Renal cortex interstitium (tissue), 11 donors: ENCODE data around the gene MED1. TPM values are rescaled to one million over a fixed set of nuclear protein-coding genes. Genes with fewer than 3 reads are reported as not detected.
"Not testable (repeated sequence)": the region's sequence is repeated elsewhere in the genome, so short reads cannot be mapped to it uniquely, and the experiment has no call there.

Source experiments
- DNase-seq, 11 donors: peaks; one replicate each; pipeline ENCODE4 v3.0.0-alpha.2; 2013; ENCODE audit warnings: low read depth in 9 of 11, low spot score in 4 of 11; ENCODE audit errors: extremely low read depth in 1 of 11
- polyA plus RNA-seq, 3 donors: library from polyadenylated mRNA; unstranded; fragments of 120-200 nt; gene quantifications; one replicate each; pipeline ENCODE4 v1.2.1, GENCODE V29; 2013; ENCODE audit not compliant: insufficient read length in 3 of 3

The MED1 gene
- polyA plus RNA-seq, 3 donors = 48.2 to 56.3 (median 50.9) TPM

DNA sequence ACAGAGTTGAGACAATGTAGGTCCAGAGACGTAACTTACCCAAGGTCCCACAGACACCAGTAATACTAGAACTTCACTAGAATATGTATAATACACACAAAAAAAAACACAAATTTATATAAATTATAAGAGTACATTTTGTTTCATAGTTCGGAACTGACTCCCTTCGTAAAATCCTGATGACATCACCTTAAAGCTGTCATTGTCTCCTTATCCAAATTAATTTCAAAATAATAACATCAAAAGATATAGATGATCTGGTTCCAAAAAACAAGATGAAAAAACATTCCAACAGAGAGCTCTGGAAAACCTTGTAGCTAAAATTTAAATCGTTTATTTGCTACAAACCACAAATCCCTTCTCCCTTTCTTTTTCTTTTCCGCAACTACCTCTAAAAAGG is 59.6 kb downstream of the MED1 start:
- no peak for DNase-seq

GRCh38 chr17:39385040-39385439 is 66.0 kb downstream of the MED1 start:
- no peak for DNase-seq

DNA sequence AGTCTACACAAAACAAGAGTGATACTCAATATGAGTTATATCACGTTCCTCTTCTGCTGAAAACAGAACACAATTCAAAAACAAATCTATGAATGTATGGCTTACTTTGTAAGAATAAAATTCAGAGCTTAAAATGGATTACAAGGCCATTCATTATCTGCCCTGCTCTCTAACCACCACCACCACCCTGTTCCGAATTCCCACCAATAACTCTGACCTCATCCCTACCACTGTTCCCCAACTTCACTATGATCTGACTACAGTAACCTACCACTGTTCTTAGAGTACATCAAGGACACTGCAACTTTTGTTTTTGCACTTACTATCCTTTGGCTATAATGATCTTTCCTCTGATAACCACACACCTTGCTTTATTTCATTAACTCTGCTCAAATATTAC is 70.9 kb downstream of the MED1 start:
- no peak for DNase-seq

- no peak for DNase-seq
These were observed 74.6 kb downstream of the MED1 start for GRCh38 chr17:39376434-39376833.

GRCh38 chr17:39367805-39368204 is 83.3 kb downstream of the MED1 start:
- not testable (repeated sequence) for DNase-seq

DNA sequence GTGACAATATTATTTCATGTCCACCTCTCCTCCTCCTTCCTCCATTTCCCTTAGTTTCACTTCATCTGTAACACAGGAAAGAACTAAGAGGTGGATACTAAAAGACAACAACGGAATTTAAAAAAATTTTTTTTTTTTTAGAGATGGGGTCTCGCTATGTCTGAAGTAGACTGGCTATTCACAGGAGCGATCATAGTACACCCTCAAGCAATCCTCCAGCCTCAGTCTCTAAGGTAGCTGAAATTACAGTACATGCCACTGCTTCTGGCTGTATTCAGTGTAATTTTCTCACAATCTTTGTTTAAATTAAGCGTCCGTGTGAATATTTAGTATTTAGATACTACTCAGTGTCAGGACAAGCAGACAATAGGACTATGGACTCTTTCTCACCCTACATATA is 85.2 kb downstream of the MED1 start:
- no peak for DNase-seq

DNA sequence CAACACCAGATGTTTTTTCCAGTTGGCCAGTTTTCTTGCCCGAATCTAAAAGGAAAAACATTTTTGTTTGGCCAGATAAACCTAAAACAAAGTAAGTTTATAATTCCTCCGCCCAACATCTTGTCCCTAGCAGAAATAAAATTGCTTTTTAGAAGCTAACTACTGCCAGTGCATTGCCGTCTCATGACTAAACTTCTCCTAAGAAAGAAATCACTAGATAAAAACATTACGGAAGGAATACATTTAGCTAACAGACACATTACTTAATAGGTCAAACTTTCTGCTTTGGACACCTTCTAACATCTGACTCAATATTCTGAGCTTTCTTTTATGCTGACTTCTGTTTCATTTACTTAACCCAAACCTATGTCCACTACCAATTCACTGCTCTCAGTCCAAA is 85.8 kb downstream of the MED1 start:
- DNase-seq = no peak

- DNase-seq = no peak
These were observed 86.6 kb downstream of the MED1 start for GRCh38 chr17:39364236-39365025.

DNA sequence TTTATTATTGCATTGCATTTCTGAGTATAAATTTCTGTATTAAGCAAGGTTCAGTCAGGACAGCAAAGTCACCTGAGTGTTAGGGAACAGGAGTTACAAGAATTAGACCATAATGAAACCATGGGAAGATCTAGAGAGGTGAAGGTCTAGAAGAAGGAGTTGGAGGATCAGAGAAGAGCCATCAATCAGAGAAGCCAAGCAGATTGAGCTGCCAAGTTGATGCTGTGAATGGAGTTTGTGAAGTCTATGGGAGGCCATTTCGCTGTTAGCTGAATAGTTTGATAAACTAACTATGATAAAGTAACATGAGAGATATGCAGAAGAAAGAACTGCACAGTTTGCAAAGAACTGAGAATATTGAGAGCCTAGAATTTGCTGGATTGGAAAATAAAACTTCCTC is 90.0 kb downstream of the MED1 start:
- DNase-seq = no peak

- no peak for DNase-seq
These were observed 90.5 kb downstream of the MED1 start for GRCh38 chr17:39360537-39360936.

DNA sequence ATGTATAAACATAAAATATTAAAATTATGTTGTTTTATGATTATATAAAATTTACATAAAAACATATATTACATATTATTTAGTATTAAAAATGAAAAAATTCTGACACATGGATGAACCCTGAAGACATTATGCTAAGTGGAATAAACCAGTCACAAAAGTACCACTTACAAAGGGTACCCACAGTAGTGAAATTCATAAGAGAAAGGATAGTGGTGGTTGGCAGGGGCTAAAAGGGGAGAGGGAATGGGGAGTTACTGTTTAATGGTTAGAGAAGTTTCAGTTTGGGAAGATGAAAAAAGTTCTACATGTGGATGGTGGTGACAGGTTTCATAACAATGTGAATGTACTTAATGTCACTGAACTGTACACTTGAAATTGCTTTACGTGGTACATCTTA is 91.1 kb downstream of the MED1 start:
- no peak for DNase-seq

- DNase-seq = no peak
These were observed 93.1 kb downstream of the MED1 start for GRCh38 chr17:39357986-39358385.

DNA sequence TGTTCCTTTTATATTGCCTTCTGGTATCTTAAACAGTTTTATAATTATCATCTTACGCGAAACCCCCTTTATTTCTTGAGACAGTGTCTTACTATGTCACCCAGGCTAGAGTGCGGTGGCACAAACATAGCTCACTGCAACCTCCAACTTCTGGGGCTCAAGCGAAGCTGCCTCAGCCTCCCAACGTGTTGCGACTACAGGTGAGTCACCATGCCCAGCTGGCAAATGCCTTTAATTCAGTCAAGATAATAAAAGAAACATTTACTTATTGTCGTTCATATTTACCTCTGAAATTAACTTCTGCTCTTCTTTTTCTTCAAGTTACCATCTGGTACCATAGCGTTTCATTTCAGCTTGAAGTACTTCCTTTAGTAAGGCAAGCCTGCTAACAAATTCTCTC is 93.6 kb downstream of the MED1 start:
- DNase-seq = no peak

Other genes starting within 250 kb of the MED1 start
- 1 to 10 TPM; 3.3 to 4.5 (median 3.6) TPM for gene STAC2, start 225.3 kb downstream of the MED1 start, polyA plus RNA-seq
- gene FBXL20, start 49.6 kb downstream of the MED1 start, polyA plus RNA-seq = 10 to 100 TPM; 11.8 to 15.1 (median 13.2) TPM
- gene CDK12, start 10.2 kb upstream of the MED1 start, polyA plus RNA-seq = 10 to 100 TPM; 53.4 to 65.5 (median 62.0) TPM
- gene NEUROD2, start 156.7 kb upstream of the MED1 start, polyA plus RNA-seq = under 1 TPM; 0.03 to 0.09 (median 0.05) TPM
- 10 to 100 TPM in 2 of 3 donors, 1 to 10 TPM in 1; 8.2 to 13.1 (median 13.0) TPM for gene PPP1R1B, start 175.7 kb upstream of the MED1 start, polyA plus RNA-seq
- 10 to 100 TPM; 47.2 to 52.1 (median 51.6) TPM for gene STARD3, start 185.9 kb upstream of the MED1 start, polyA plus RNA-seq
- gene TCAP, start 214.1 kb upstream of the MED1 start, polyA plus RNA-seq = 1 to 10 TPM; 1.2 to 2.2 (median 1.6) TPM
- 1 to 10 TPM; 1.3 to 2.8 (median 2.4) TPM for gene PNMT, start 217.2 kb upstream of the MED1 start, polyA plus RNA-seq
- 10 to 100 TPM; 32.1 to 50.8 (median 37.2) TPM for gene PGAP3, start 236.8 kb upstream of the MED1 start, polyA plus RNA-seq
- 100 to 1,000 TPM; 158 to 183 (median 165) TPM for gene ERBB2, start 248.8 kb upstream of the MED1 start, polyA plus RNA-seq